ENCODE data around the gene ATP5IF1.

The ATP5IF1 gene

DNA sequence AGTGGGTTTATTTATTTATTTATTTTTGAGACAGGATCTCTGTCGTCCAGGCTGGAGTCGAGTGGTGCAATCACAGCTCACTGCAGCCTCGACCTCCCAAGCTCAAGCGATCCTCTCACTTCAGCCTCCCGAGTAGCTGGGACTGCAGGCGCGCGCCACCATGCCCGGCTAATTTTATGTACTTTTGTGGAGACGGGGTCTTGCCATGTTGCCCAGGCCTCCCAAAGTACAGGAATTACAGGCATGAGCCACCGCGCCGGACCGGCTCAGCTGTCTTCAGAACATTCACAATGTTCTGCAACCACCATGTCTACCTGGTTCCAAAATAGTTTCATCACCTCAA is 2.7 kb upstream of the ATP5IF1 start:
- no peak for DNase-seq (ENCODE audit: low spot score)
- Histone ChIP-seq H3K9me3 (ENCODE audit: severe bottlenecking) (no peaks in the 10 kb centered on the region), H3K27ac (ENCODE audit: poor library complexity, severe bottlenecking) (no peak overlapping the region), H3K27me3 (ENCODE audit: insufficient read depth, poor library complexity, severe bottlenecking) (no peaks in the 10 kb centered on the region), H3K4me3 (ENCODE audit: severe bottlenecking) (peak overlapping the region; percentile 80), H3K36me3 (ENCODE audit: low read depth) (peaks cover 44% of the 10 kb centered on the region), H3K4me1 (ENCODE audit: insufficient read depth, poor library complexity, severe bottlenecking) (no peaks in the 10 kb centered on the region)
- TF ChIP-seq, protein P1, sequence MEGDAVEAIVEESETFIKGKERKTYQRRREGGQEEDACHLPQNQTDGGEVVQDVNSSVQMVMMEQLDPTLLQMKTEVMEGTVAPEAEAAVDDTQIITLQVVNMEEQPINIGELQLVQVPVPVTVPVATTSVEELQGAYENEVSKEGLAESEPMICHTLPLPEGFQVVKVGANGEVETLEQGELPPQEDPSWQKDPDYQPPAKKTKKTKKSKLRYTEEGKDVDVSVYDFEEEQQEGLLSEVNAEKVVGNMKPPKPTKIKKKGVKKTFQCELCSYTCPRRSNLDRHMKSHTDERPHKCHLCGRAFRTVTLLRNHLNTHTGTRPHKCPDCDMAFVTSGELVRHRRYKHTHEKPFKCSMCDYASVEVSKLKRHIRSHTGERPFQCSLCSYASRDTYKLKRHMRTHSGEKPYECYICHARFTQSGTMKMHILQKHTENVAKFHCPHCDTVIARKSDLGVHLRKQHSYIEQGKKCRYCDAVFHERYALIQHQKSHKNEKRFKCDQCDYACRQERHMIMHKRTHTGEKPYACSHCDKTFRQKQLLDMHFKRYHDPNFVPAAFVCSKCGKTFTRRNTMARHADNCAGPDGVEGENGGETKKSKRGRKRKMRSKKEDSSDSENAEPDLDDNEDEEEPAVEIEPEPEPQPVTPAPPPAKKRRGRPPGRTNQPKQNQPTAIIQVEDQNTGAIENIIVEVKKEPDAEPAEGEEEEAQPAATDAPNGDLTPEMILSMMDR (IDR thresholded peaks at IDR 0.05; ENCODE audit: poor library complexity, severe bottlenecking): no peak
- no peak for ATAC-seq (ENCODE audit: low read depth)

DNA sequence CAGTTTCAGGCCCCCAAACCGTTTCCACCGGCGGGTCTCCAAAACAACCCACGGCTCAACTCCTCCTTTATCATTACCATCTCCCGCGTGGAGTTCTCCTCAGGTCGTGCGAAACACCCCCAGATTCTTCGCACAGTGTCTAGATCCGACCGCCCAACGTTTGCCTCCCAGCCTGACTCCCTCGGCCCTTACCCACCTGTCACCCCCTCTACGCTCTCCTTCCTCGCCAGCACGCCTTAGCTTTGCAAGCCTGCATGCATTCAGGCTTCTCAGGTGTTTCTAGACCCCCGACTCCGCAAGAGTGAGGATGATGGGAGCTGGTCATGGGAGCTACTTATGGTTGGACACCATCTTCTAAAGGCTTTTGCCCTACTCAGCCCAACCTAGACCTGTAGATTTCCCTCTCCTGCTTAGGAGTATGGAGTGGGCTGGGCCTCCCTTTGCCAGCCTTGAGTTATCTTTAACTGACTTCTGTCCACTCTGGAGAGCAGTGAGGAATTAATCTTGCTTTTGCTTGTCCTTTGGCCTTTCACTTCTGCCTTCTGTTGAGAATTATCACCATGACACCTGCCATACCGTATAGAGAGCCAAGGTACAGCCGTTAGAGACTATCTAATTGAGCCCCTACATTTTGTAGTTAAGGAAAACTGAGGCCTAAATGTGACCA is 865 bp downstream of the ATP5IF1 start:
- TF ChIP-seq, protein P1 (IDR thresholded peaks at IDR 0.05; ENCODE audit: poor library complexity, severe bottlenecking): no peak
- Histone ChIP-seq H3K4me1 (ENCODE audit: insufficient read depth, poor library complexity, severe bottlenecking) (peaks cover 18% of the 10 kb centered on the region), H3K36me3 (ENCODE audit: low read depth) (peaks cover 28% of the 10 kb centered on the region), H3K27me3 (ENCODE audit: insufficient read depth, poor library complexity, severe bottlenecking) (no peaks in the 10 kb centered on the region), H3K4me3 (ENCODE audit: severe bottlenecking) (peak overlapping the region; percentile 96), H3K9me3 (ENCODE audit: severe bottlenecking) (no peaks in the 10 kb centered on the region), H3K27ac (ENCODE audit: poor library complexity, severe bottlenecking) (peak overlapping the region; percentile 46)
- no peak for DNase-seq (ENCODE audit: low spot score)
- ATAC-seq (ENCODE audit: low read depth): no peak

DNA sequence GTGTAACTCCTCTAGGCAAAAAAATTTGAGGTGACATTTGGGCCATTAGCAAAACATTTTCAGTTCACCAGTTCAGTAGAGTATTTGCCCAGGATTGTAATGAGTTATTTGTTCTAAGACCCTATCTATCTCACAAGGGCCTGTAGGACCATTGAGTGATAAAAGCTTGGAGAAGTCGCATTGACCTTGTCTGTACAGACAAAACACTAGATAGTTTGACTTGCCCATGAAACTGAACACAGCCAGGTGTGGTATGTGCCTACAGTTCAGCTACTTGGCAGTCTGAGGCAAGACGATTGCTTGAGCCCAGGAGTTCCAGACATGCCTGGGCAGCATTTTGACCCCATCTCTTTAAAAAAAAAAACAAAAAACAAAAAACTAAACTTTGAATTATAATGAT is 3.1 kb downstream of the ATP5IF1 start:
- Histone ChIP-seq H3K27me3 (ENCODE audit: insufficient read depth, poor library complexity, severe bottlenecking) (no peaks in the 10 kb centered on the region), H3K4me3 (ENCODE audit: severe bottlenecking) (no peak overlapping the region), H3K27ac (ENCODE audit: poor library complexity, severe bottlenecking) (peak overlapping the region; percentile 35), H3K4me1 (ENCODE audit: insufficient read depth, poor library complexity, severe bottlenecking) (peaks cover 27% of the 10 kb centered on the region), H3K9me3 (ENCODE audit: severe bottlenecking) (no peaks in the 10 kb centered on the region), H3K36me3 (ENCODE audit: low read depth) (peaks cover 31% of the 10 kb centered on the region)
- no peak for ATAC-seq (ENCODE audit: low read depth)
- TF ChIP-seq, protein P1 (IDR thresholded peaks at IDR 0.05; ENCODE audit: poor library complexity, severe bottlenecking): no peak
- DNase-seq (ENCODE audit: low spot score): no peak

DNA sequence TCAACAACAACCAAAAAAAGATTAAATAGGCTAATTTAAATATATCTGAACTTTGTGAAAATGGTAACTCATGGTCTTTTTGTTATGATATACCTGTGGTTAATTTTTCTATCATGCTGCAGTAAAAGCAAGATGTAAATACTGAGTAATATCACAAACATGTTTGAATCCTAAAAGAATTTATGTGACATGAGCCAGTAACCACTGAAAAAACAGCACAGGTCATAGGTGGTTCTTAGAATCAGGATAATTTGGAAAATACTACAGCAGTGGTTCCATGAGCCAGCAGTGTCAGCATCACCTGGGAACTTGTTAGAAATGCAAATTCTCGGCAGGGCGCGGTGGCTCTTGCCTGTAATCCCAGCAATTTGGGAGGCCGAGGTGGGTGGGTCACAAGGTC is 4.1 kb downstream of the ATP5IF1 start:
- no peak overlapping the region for H3K4me3 ChIP-seq (ENCODE audit: severe bottlenecking)
- H3K9me3 ChIP-seq (ENCODE audit: severe bottlenecking): no peaks in the 10 kb centered on the region
- TF ChIP-seq, protein P1 (IDR thresholded peaks at IDR 0.05; ENCODE audit: poor library complexity, severe bottlenecking): no peak
- peaks cover 31% of the 10 kb centered on the region for H3K36me3 ChIP-seq (ENCODE audit: low read depth)
- peak overlapping the region; percentile 35 for H3K27ac ChIP-seq (ENCODE audit: poor library complexity, severe bottlenecking)
- no peaks in the 10 kb centered on the region for H3K27me3 ChIP-seq (ENCODE audit: insufficient read depth, poor library complexity, severe bottlenecking)
- ATAC-seq (ENCODE audit: low read depth) (no peak), DNase-seq (ENCODE audit: low spot score) (no peak)
- peaks cover 27% of the 10 kb centered on the region for H3K4me1 ChIP-seq (ENCODE audit: insufficient read depth, poor library complexity, severe bottlenecking)

DNA sequence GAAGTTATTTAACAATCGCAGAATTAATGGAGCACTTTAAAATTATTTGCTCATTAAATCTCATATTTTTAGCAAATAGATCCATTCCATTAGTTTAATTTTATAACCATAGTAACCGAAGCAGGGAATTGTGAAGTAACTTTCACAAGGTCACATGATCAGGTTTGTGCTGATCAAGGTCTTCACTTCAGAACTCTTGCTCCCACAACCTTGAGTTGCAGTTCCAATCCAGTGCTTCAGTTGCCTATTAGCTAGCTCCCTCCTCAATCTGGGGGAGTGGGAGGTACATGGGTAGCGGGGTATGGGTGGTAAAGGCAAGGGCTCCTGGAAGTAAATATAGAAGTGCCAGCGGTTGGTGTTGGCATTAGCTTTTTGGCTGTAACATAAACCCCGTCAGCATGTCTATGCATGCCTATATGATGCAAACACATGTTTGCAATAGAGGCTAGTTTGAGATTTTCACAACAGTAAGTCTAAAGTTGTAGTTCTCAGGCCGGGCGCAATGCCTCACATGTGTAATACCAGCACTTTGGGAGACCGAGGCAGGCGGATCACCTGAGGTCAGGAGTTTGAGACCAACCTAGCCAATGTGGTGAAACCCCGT is 5.8 kb downstream of the ATP5IF1 start:
- TF ChIP-seq, protein P1 (IDR thresholded peaks at IDR 0.05; ENCODE audit: poor library complexity, severe bottlenecking): no peak
- Histone ChIP-seq H3K4me3 (ENCODE audit: severe bottlenecking) (no peak overlapping the region), H3K9me3 (ENCODE audit: severe bottlenecking) (no peaks in the 10 kb centered on the region), H3K4me1 (ENCODE audit: insufficient read depth, poor library complexity, severe bottlenecking) (peaks cover 33% of the 10 kb centered on the region), H3K36me3 (ENCODE audit: low read depth) (peaks cover 31% of the 10 kb centered on the region), H3K27ac (ENCODE audit: poor library complexity, severe bottlenecking) (peak overlapping the region; percentile 35), H3K27me3 (ENCODE audit: insufficient read depth, poor library complexity, severe bottlenecking) (no peaks in the 10 kb centered on the region)
- ATAC-seq (ENCODE audit: low read depth) (peak; percentile 65), DNase-seq (ENCODE audit: low spot score) (no peak)
